GM12872 (cell line): ENCODE measurements around the gene APC2.

Source experiments
- CTCF ChIP-seq: IDR thresholded peaks from 3 replicates; pipeline ENCODE4 v1.5.1; 2011; ENCODE audit warnings: low read depth, mild to moderate bottlenecking, low read length, moderate library complexity; ENCODE audit not compliant: insufficient read depth

APC2 gene

DNA sequence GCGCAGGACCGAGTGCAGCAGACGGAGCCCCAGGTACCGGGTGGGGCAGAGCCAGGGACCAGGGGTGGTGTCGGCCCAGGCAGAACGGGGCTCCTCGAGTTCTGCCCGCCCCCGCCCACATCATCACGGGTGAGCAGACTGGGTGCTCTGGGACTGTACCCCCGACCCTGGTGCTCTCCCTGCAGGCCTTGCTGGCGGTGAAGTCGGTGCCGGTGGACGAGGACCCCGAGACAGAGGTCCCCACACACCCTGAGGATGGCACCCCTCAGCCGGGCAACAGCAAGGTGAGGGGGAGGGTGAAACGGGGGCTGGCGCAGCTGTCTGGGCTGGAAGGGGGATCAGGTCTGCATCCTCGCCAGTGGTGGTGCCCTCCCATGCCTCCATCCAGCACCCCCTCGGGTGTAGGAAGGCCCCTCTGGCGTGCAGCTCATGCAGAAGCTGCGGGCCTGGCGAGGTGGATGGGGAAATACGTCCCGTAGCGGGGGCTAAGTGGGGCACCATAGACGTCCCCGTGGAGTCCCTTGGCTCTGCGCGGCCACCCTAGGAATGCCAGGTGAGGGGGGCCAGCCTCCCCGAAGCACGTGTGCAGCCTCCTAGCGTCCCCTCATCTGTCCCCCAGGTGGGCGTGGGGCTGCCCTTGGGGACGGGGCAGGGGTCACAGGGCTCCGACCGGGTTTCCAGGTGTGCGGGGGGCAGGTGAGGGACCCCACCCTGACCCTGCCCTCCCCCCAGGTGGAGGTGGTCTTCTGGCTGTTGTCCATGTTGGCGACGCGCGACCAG, 6.4 kb downstream of the APC2 start:
- TF ChIP-seq CTCF = no peak

- no peak for TF ChIP-seq CTCF
Observed at GRCh38 chr19:1457031-1457739, 7.3 kb downstream of the APC2 start.

DNA sequence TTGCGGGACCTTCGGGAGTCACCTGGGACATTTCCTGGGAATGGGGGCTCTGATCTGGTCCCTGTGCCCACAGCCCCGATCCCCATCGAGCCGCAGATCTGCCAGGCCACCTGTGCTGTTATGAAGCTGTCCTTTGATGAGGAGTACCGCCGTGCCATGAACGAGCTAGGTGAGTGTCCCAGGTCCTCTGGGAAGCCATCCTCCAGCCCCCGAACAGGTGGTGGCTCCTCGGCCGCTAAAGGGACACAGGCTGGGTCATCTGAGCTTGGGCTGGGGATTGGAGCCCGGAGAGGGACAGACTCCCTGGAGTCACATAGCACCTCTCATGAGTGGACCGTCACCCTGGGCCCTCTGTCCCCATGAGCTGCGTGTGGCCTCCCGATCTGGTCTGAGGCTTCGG, 8.0 kb downstream of the APC2 start:
- TF ChIP-seq CTCF = no peak

DNA sequence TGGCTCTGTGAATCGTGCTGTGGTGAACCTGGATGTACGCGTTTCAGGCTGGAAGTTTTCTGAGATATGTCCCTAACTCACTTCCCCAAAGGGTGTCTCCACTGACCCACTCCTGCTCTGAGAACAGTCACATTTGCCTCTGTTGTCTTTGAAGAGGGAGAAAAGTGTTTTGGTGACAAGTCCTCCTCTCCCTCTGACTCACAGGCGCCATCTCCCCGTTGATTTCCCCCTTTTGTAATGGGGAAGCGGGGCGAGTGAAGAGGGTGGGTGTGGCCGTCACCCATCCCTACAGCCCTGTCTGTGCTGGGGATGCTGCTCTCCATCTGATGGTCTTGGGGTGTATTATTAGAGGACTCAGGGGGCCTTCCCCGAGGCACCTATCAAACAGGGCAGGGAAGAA, 9.6 kb downstream of the APC2 start:
- TF ChIP-seq CTCF = no peak

DNA sequence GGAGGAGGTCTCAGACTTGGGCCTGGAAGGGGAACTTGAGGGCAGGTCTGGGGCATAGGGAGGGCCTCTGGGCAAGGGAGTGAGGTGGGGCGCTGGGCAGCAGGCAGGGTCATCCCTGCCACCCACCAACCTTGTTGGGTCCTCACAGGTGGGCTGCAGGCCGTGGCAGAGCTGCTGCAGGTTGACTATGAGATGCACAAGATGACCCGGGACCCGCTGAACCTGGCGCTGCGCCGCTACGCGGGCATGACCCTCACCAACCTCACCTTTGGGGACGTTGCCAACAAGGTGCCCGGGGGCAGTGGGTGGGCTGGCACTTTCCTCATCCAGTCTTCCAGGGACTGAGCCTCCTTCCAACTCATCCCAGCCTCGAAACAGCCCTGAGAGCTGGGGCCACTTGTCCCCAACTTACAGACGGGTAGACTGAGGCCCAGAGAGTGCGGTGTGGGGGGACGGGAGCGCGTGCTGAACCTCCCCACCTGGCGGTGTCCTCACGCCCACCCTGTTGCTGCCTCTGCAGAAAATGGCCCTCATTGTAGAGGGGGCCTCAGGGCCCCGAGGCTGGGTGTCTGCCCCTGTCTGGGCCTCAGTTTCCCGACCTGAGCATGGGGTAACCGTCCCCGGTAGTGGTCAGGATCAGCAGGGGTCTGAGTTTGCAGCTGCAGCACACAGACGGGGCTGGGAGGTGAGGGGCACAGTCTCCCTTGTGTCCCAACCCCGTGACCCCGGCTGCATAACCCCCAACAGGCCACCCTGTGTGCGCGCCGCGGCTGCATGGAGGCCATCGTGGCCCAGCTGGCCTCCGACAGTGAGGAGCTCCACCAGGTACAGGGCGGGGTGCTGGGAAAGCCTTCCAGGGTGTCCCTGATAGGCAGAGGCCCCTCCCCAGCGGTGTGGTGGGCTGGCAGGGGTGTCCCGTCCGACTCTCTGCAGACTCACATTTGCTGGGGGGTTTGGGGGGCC, 10.4 kb downstream of the APC2 start:
- no peak for TF ChIP-seq CTCF

DNA sequence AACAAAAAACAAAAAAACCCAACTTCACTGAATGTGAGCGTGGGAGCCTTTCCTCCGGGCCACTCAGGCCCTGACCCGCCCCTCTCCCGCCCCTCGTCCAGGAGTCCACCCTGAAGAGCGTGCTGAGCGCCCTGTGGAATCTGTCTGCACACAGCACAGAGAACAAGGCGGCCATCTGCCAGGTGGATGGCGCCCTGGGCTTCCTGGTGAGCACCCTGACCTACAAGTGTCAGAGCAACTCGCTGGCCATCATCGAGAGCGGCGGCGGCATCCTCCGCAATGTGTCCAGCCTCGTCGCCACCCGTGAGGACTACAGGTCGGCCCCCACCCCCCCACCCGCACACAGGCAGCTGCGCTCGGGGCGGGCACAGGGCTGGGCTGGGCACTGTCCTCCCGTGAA, 11.9 kb downstream of the APC2 start:
- no peak for TF ChIP-seq CTCF
